ENCODE results near the gene ROBO1.

ROBO1 gene

GRCh38 chr3:78707609-78708008 lies 1060.2 kb downstream of the ROBO1 start:
- H3K27ac ChIP-seq (ENCODE audit: low read length): no peak overlapping the region
- no peaks in the 10 kb centered on the region for H3K36me3 ChIP-seq (ENCODE audit: insufficient read depth, low read length)
- H4K20me1 ChIP-seq (ENCODE audit: insufficient read depth, low read length): no peaks in the 10 kb centered on the region
- DNase-seq: no peak
- no peak; the same call in 2 of the 3 replicates for ATAC-seq (ENCODE audit: insufficient read depth, low read depth)
- H3K4me3 ChIP-seq (ENCODE audit: low read depth in 1 of 2, low read length in 2 of 2): no peak overlapping the region
- no peak overlapping the region for H3K4me2 ChIP-seq (ENCODE audit: insufficient read depth, low read length)
- TF ChIP-seq CTCF (IDR thresholded peaks at IDR 0.05; ENCODE audit: borderline replicate concordance, extremely low read depth, low read length, poor library complexity, severe bottlenecking): no peak
- TF ChIP-seq EZH2 (IDR thresholded peaks at IDR 0.05; ENCODE audit: borderline replicate concordance, low read depth, low read length, severe bottlenecking): no peak
- no peaks in the 10 kb centered on the region for H3K79me2 ChIP-seq (ENCODE audit: insufficient read depth, low read length)
- no peaks in the 10 kb centered on the region for H3K9me3 ChIP-seq (ENCODE audit: insufficient read depth, low read length, severe bottlenecking)
- H3K9ac ChIP-seq (ENCODE audit: low read depth, low read length): no peak overlapping the region
- H3K4me1 ChIP-seq (ENCODE audit: insufficient read depth, low read length): no peaks in the 10 kb centered on the region
- no peaks in the 10 kb centered on the region for H3K27me3 ChIP-seq (ENCODE audit: insufficient read depth, low read length, poor library complexity)
- no peak overlapping the region for H2AFZ ChIP-seq (ENCODE audit: low read depth, low read length)

- no peaks in the 10 kb centered on the region for H3K36me3 ChIP-seq (ENCODE audit: insufficient read depth, low read length)
- H3K4me2 ChIP-seq (ENCODE audit: insufficient read depth, low read length): no peak overlapping the region
- TF ChIP-seq CTCF (IDR thresholded peaks at IDR 0.05; ENCODE audit: borderline replicate concordance, extremely low read depth, low read length, poor library complexity, severe bottlenecking) (no peak), EZH2 (IDR thresholded peaks at IDR 0.05; ENCODE audit: borderline replicate concordance, low read depth, low read length, severe bottlenecking) (no peak)
- no peak overlapping the region for H3K27ac ChIP-seq (ENCODE audit: low read length)
- H3K9me3 ChIP-seq (ENCODE audit: insufficient read depth, low read length, severe bottlenecking): no peaks in the 10 kb centered on the region
- H3K4me3 ChIP-seq (ENCODE audit: low read depth in 1 of 2, low read length in 2 of 2): no peak overlapping the region
- H3K27me3 ChIP-seq (ENCODE audit: insufficient read depth, low read length, poor library complexity): no peaks in the 10 kb centered on the region
- no peak overlapping the region for H3K9ac ChIP-seq (ENCODE audit: low read depth, low read length)
- H3K79me2 ChIP-seq (ENCODE audit: insufficient read depth, low read length): no peaks in the 10 kb centered on the region
- DNase-seq (no peak), ATAC-seq (ENCODE audit: insufficient read depth, low read depth) (no peak)
- H4K20me1 ChIP-seq (ENCODE audit: insufficient read depth, low read length): no peaks in the 10 kb centered on the region
- H3K4me1 ChIP-seq (ENCODE audit: insufficient read depth, low read length): no peaks in the 10 kb centered on the region
- no peak overlapping the region for H2AFZ ChIP-seq (ENCODE audit: low read depth, low read length)
Observed at GRCh38 chr3:78706906-78707523, 1060.8 kb downstream of the ROBO1 start.

DNA sequence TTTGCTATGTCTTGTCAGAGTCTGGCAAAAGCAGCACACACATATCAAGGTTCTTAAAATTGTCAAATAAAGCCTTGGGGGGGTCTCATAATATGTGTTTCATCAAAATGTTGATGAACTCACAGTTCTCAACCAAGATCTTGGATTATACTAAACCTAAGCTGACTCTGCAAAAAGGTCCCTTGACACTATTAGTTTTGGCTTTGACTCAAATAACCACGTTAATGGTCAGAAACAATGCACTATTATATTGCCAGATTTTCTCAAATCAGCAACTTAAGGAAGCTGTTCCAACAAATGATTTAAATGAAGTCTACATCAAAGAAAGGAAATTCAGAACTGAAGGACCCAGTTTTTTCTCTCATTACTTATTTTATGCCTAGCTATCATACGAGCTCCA lies 1063.9 kb downstream of the ROBO1 start:
- no peaks in the 10 kb centered on the region for H3K4me1 ChIP-seq (ENCODE audit: insufficient read depth, low read length)
- no peak overlapping the region for H3K27ac ChIP-seq (ENCODE audit: low read length)
- H3K27me3 ChIP-seq (ENCODE audit: insufficient read depth, low read length, poor library complexity): no peaks in the 10 kb centered on the region
- H4K20me1 ChIP-seq (ENCODE audit: insufficient read depth, low read length): no peaks in the 10 kb centered on the region
- no peaks in the 10 kb centered on the region for H3K79me2 ChIP-seq (ENCODE audit: insufficient read depth, low read length)
- H3K9ac ChIP-seq (ENCODE audit: low read depth, low read length): no peak overlapping the region
- H3K4me2 ChIP-seq (ENCODE audit: insufficient read depth, low read length): no peak overlapping the region
- no peak for DNase-seq
- no peaks in the 10 kb centered on the region for H3K9me3 ChIP-seq (ENCODE audit: insufficient read depth, low read length, severe bottlenecking)
- no peak overlapping the region for H2AFZ ChIP-seq (ENCODE audit: low read depth, low read length)
- no peak for ATAC-seq (ENCODE audit: insufficient read depth, low read depth)
- no peaks in the 10 kb centered on the region for H3K36me3 ChIP-seq (ENCODE audit: insufficient read depth, low read length)
- TF ChIP-seq CTCF (IDR thresholded peaks at IDR 0.05; ENCODE audit: borderline replicate concordance, extremely low read depth, low read length, poor library complexity, severe bottlenecking): no peak
- no peak for TF ChIP-seq EZH2 (IDR thresholded peaks at IDR 0.05; ENCODE audit: borderline replicate concordance, low read depth, low read length, severe bottlenecking)
- no peak overlapping the region for H3K4me3 ChIP-seq (ENCODE audit: low read depth in 1 of 2, low read length in 2 of 2)
